Trophoblast cell (in vitro differentiated cells and primary cell): ENCODE data around the gene KPNA6.
A peak's percentile ranks its signal among the peaks of the same experiment; 100 is the strongest.
"Not testable (repeated sequence)": the region's sequence is repeated elsewhere in the genome, so short reads cannot be mapped to it uniquely, and the experiment has no call there.

ENCODE experiments used
- DNase-seq, 2 donors: peaks; one replicate each; pipeline ENCODE4 v3.0.0-alpha.2; 2016
- H2AFZ ChIP-seq: 2 replicates; pipeline ENCODE4 v1.6.1; 2013; ENCODE audit warnings: low read length, moderate library complexity, mild to moderate bottlenecking; ENCODE audit not compliant: insufficient read depth, poor library complexity
- H2AK5ac ChIP-seq: 2 replicates; pipeline ENCODE4 v1.6.1; 2013; ENCODE audit warnings: mild to moderate bottlenecking, low read length
- H2BK120ac ChIP-seq: 2 replicates; pipeline ENCODE4 v1.6.1; 2013; ENCODE audit warnings: low read length, mild to moderate bottlenecking, moderate library complexity; ENCODE audit not compliant: insufficient read depth, poor library complexity
- H2BK12ac ChIP-seq: 2 replicates; pipeline ENCODE4 v1.6.1; 2013; ENCODE audit warnings: mild to moderate bottlenecking, low read length, moderate library complexity
- H2BK5ac ChIP-seq: 2 replicates; pipeline ENCODE4 v1.6.1; 2013; ENCODE audit warnings: low read length, low read depth, moderate library complexity, mild to moderate bottlenecking; ENCODE audit not compliant: poor library complexity
- H3K14ac ChIP-seq: 2 replicates; pipeline ENCODE4 v1.6.1; 2013; ENCODE audit warnings: mild to moderate bottlenecking, low read length
- H3K18ac ChIP-seq: 2 replicates; pipeline ENCODE4 v1.6.1; 2013; ENCODE audit warnings: mild to moderate bottlenecking, low read length
- H3K23ac ChIP-seq: 2 replicates; pipeline ENCODE4 v1.6.1; 2013; ENCODE audit warnings: low read length
- H3K27ac ChIP-seq: 2 replicates; pipeline ENCODE4 v1.5.1; 2013; ENCODE audit warnings: low read depth, mild to moderate bottlenecking, inconsistent platforms, low read length, moderate library complexity
- H3K27me3 ChIP-seq: 2 replicates; pipeline ENCODE4 v1.6.1; 2013; ENCODE audit warnings: inconsistent platforms, mild to moderate bottlenecking, low read length, moderate library complexity; ENCODE audit not compliant: insufficient read depth
- H3K36me3 ChIP-seq, 2 experiments: 1 replicate in 1 of 2; 2 replicates in 1 of 2; pipeline ENCODE4 v1.6.1; 2013; ENCODE audit warnings: low read length in 2 of 2, mild to moderate bottlenecking in 2 of 2, moderate library complexity in 1 of 2; ENCODE audit not compliant: insufficient read depth in 2 of 2, control insufficient read depth in 1 of 2
- H3K4ac ChIP-seq: 2 replicates; pipeline ENCODE4 v1.6.1; 2013; ENCODE audit warnings: low read depth, mild to moderate bottlenecking, low read length, moderate library complexity
- H3K4me1 ChIP-seq, 2 experiments: 1 replicate in 1 of 2; 2 replicates in 1 of 2; pipeline ENCODE4 v1.6.1; 2013; ENCODE audit warnings: low read length in 2 of 2, mild to moderate bottlenecking in 2 of 2, moderate library complexity in 1 of 2; ENCODE audit not compliant: insufficient read depth in 2 of 2, control insufficient read depth in 1 of 2
- H3K4me2 ChIP-seq: 2 replicates; pipeline ENCODE4 v1.6.1; 2013; ENCODE audit warnings: inconsistent platforms, mild to moderate bottlenecking, low read length, moderate library complexity
- H3K4me3 ChIP-seq: 2 replicates; pipeline ENCODE4 v1.5.1; 2013; ENCODE audit warnings: mild to moderate bottlenecking, low read depth, low read length, inconsistent platforms
- H3K79me1 ChIP-seq: one replicate; pipeline ENCODE4 v1.6.1; 2013; ENCODE audit warnings: low read length
- H3K79me2 ChIP-seq: 2 replicates; pipeline ENCODE4 v1.6.1; 2013; ENCODE audit warnings: low read length, mild to moderate bottlenecking; ENCODE audit not compliant: control insufficient read depth, insufficient read depth, poor library complexity
- H3K9ac ChIP-seq: 2 replicates; pipeline ENCODE4 v1.6.1; 2013; ENCODE audit warnings: mild to moderate bottlenecking, low read length
- H3K9me3 ChIP-seq: 2 replicates; pipeline ENCODE4 v1.6.1; 2013; ENCODE audit warnings: low read depth, mild to moderate bottlenecking, control low read depth, inconsistent platforms, low read length; ENCODE audit not compliant: insufficient read depth
- H4K12ac ChIP-seq: 2 replicates; pipeline ENCODE4 v1.6.1; 2013; ENCODE audit warnings: low read depth, mild to moderate bottlenecking, low read length, moderate library complexity
- H4K8ac ChIP-seq: 2 replicates; pipeline ENCODE4 v1.6.1; 2013; ENCODE audit warnings: low read depth, mild to moderate bottlenecking, low read length, moderate library complexity
- H4K91ac ChIP-seq: one replicate; pipeline ENCODE4 v1.6.1; 2013; ENCODE audit warnings: low read depth, mild to moderate bottlenecking, low read length, moderate library complexity
- WGBS: extraction: QIAGEN DNeasy Blood & Tissue Kit; methylation state at CpG from one replicate; pipeline ENCODE4 v1.1.7; 2013; ENCODE audit warnings: missing lambda C conversion rate; ENCODE audit not compliant: insufficient read length, insufficient coverage; ENCODE audit errors: extremely low coverage; 5-methylcytosine and 5-hydroxymethylcytosine counted together

Gene KPNA6

DNA sequence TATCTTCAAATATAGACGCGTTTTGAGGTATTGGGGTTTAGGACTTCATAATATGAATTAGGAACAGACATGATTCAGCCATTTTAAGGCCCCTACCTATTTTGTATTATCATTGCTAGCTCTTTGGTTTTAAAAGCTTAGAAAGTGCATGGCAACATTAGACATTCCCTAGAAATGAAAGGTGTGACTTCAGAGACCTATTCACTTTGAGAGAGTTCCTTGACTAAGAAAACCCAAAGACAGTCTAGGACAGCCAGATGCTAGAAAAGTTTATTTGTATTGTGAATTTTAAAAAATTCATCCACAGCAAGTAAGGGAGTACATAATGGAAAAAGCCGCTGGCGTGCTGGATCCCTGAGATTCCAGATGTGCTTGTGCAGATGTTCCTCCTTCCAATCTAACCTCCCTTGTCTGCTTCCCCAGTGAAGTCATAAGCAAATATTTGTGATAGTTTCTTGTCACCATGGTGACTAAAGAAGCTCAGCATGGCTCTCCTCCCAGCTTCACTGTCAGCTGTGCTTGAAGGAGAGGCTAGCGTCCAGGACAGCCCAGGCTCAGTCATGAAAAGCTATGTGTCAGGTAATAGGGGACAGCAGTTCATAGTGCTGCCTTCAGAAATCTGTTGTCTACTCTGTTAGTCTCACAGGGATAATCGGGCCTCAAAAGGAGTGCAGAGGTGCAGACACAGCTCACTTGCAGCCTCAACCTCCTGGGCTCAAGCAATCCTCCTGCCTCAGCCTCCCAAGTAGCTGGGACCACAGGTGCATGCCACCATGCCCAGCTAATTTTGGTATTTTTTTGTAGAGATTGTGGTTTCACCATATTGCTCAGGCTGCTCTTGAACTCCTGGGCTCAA is 34.8 kb downstream of the KPNA6 start:
- Histone ChIP-seq H2AK5ac (no peak overlapping the region), H3K36me3 (peaks cover 2 to 4% of the 10 kb centered on the region in 2 experiments), H3K18ac (no peak overlapping the region), H3K9ac (no peak overlapping the region), H3K4ac (no peak overlapping the region), H3K4me1 (peaks cover 0 to 2% of the 10 kb centered on the region in 2 experiments), H3K14ac (no peak overlapping the region), H3K23ac (no peak overlapping the region), H4K12ac (no peak overlapping the region), H3K4me2 (no peak overlapping the region), H4K8ac (no peak overlapping the region), H3K27ac (no peak overlapping the region), H2BK12ac (no peak overlapping the region), H3K79me1 (no peaks in the 10 kb centered on the region), H3K9me3 (peaks cover 1% of the 10 kb centered on the region), H2BK5ac (no peak overlapping the region), H3K79me2 (no peaks in the 10 kb centered on the region), H2AFZ (no peak overlapping the region), H3K27me3 (no peaks in the 10 kb centered on the region), H4K91ac (no peak overlapping the region), H2BK120ac (no peak overlapping the region), H3K4me3 (no peak overlapping the region)
- peak; percentile 91 to 98 for DNase-seq
- no CpG with 5 or more reads among the region's 6 CpGs for WGBS

DNA sequence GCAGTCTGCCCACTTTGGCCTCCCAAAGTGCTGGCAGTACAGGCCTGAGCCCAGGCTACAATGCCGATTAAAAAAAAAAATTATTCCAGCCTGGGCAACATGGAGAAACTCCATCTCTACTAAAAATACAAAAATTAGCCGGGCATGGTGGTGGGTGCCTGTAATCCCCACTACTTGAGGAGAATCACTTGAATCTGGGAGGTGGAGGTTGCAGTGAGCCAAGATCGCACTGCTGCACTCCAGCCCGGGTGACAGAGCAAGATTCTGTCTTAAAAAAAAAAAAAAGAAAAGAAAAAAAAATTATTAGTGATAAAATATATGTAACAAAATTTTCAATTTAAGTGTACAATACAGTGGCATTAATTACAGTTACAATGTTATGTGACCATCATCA is 35.4 kb downstream of the KPNA6 start:
- H2BK120ac ChIP-seq, H3K4me2 ChIP-seq, H3K23ac ChIP-seq, H4K12ac ChIP-seq, H4K8ac ChIP-seq, H3K9me3 ChIP-seq, H3K14ac ChIP-seq, H3K36me3 ChIP-seq, H3K79me2 ChIP-seq, H3K9ac ChIP-seq, H2BK5ac ChIP-seq, H3K27me3 ChIP-seq, H3K4ac ChIP-seq, H3K4me3 ChIP-seq, H2BK12ac ChIP-seq, DNase-seq, H2AFZ ChIP-seq, H3K27ac ChIP-seq, H2AK5ac ChIP-seq, H3K79me1 ChIP-seq, H4K91ac ChIP-seq, H3K18ac ChIP-seq, H3K4me1 ChIP-seq: not testable (repeated sequence)
- no CpG with 5 or more reads among the region's 4 CpGs for WGBS

DNA sequence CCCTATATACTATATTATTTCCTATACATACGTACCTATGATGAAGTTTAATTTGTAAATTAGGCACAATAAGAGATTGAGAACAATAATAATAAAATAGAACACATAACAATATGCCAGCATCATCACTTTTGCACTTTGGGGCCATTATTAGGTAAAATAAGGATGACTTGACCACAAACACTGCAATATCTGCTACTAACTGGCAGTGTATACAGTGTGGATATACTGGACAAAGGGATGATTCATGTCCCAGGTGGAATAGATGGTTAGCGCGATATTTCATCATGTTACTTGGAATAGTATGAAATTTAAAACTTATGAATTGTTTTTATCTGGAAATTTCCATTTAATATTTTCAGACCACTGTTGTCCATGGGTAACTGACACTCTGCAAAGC is 36.2 kb downstream of the KPNA6 start:
- H2AK5ac ChIP-seq, result no peak overlapping the region
- no peak overlapping the region for H4K12ac ChIP-seq
- H3K18ac ChIP-seq, result no peak overlapping the region
- H3K9ac ChIP-seq, result no peak overlapping the region
- no peaks in the 10 kb centered on the region for H3K79me1 ChIP-seq
- peak in 1 of 2 donors; percentile 37 for DNase-seq
- H2BK12ac ChIP-seq, result no peak overlapping the region
- WGBS, result no CpG with 5 or more reads among the region's 3 CpGs
- H3K23ac ChIP-seq, result no peak overlapping the region
- no peaks in the 10 kb centered on the region for H3K79me2 ChIP-seq
- H3K27me3 ChIP-seq, result no peaks in the 10 kb centered on the region
- H3K9me3 ChIP-seq, result peaks cover 3% of the 10 kb centered on the region
- H3K4me1 ChIP-seq, result peaks cover 0 to 2% of the 10 kb centered on the region in 2 experiments
- H2AFZ ChIP-seq, result no peak overlapping the region
- no peak overlapping the region for H4K91ac ChIP-seq
- H2BK5ac ChIP-seq, result no peak overlapping the region
- H3K27ac ChIP-seq, result no peak overlapping the region
- H3K4ac ChIP-seq, result no peak overlapping the region
- H3K14ac ChIP-seq, result no peak overlapping the region
- no peak overlapping the region for H3K4me3 ChIP-seq
- no peak overlapping the region for H2BK120ac ChIP-seq
- H4K8ac ChIP-seq, result no peak overlapping the region
- no peak overlapping the region for H3K4me2 ChIP-seq
- peaks cover 3 to 4% of the 10 kb centered on the region in 2 experiments for H3K36me3 ChIP-seq

DNA sequence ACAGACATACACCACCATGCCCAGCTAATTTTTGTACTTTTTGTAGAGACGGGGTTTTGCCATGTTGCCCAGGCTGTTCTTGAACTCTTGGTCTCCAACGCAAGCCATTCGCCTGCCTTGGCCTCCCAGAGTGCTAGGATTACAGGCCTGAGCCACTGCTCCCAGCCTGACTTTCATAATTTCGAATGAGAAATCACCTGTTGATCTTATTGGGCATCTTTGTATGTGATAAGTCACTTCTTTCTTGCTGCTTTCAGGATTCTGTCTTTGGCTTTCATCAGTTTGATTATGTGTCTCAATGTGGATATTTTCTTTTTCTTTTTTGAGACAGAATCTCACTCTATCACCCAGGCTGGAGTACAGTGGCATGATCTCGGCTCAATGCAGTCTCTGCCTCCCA is 39.9 kb downstream of the KPNA6 start:
- not testable (repeated sequence) for H3K18ac ChIP-seq, H3K9ac ChIP-seq, H3K4me2 ChIP-seq, H3K27me3 ChIP-seq, H2BK5ac ChIP-seq, H2BK12ac ChIP-seq, H3K14ac ChIP-seq, H3K36me3 ChIP-seq, H3K27ac ChIP-seq, H3K79me1 ChIP-seq, H4K8ac ChIP-seq, DNase-seq, H3K9me3 ChIP-seq, H2AFZ ChIP-seq, H4K12ac ChIP-seq, H3K4me1 ChIP-seq, H2AK5ac ChIP-seq, H3K79me2 ChIP-seq, H3K4me3 ChIP-seq, H2BK120ac ChIP-seq, H4K91ac ChIP-seq, H3K23ac ChIP-seq, H3K4ac ChIP-seq
- WGBS, result no CpG with 5 or more reads among the region's 5 CpGs
